HG03103 (cell line): ENCODE data around the gene HS3ST6.
"Not testable (repeated sequence)": the region's sequence is repeated elsewhere in the genome, so short reads cannot be mapped to it uniquely, and the experiment has no call there.

Experiments
- ATAC-seq: cut with Tn5 transposase; IDR thresholded peaks from one replicate; pipeline ENCODE4 v1.9.1; 2021; ENCODE audit warnings: low read depth; ENCODE audit not compliant: unreplicated experiment

HS3ST6 gene

GRCh38 chr16:1884155-1884760 is 34.0 kb downstream of the HS3ST6 start:
- ATAC-seq = no peak

- not testable (repeated sequence) for ATAC-seq
Measured at GRCh38 chr16:1881172-1881571, 37.0 kb downstream of the HS3ST6 start.

DNA sequence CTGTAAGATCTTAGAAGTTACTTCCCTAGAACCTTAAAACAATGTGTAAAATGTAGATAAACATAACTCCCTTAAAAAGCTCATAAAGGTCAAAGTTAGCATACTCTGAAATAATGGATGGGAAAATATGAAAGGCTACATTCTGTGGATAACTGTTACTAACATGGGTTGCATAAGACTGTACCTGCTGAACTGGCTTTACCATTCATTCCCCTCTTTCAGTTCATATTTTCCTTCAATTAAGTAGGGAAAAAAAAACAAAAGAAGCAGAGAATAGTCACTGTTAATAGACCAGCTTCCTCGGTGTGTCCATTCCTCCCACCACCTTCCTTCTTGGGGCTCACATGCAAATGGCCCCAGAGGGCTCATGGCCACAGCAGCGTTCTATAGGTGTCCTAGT is 38.7 kb downstream of the HS3ST6 start:
- no peak for ATAC-seq

GRCh38 chr16:1878256-1878655 is 40.0 kb downstream of the HS3ST6 start:
- no peak for ATAC-seq

DNA sequence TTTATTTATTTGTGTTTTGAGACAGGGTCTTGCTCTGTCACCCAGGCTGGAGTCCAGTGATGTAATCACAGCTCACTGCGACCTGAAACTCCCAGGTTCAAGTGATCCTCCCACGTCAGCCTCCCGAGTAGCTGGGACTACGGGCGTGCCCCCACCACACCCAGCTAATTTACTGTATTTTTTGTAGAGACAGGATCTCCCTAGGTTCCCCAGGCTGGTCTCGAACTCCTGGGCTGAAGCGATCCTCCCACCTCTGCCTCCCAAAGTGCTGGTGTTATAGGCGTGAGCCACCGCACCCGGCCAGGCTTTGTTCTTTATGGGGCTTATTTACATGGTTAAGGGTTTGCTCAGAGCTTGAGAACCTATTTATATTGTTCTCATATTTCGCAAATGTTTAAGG is 40.4 kb downstream of the HS3ST6 start:
- no peak for ATAC-seq

DNA sequence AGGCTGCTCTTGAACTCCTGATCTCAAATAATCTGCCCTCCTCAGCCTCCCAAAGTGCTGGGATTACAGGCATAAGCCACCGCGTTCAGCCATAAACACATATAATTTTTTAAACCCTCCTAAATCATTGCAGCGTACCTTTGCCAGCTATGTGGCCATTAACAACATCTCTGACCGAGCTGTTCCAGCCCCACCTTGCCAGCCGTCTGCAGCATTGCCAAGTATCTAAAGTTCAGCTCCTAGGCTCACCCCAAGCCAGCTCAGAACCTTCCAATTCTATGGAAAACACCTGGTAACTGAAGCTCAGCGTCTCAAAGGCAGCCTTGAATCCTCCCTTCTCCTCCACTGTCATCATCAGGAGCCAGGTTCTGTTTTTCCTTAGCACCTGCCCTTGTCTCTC is 41.1 kb downstream of the HS3ST6 start:
- no peak for ATAC-seq

GRCh38 chr16:1876468-1876867 is 41.7 kb downstream of the HS3ST6 start:
- ATAC-seq = no peak

- not testable (repeated sequence) for ATAC-seq
Measured at GRCh38 chr16:1876066-1876465, 42.1 kb downstream of the HS3ST6 start.

- ATAC-seq = no peak
Measured at GRCh38 chr16:1874854-1875253, 43.4 kb downstream of the HS3ST6 start.

DNA sequence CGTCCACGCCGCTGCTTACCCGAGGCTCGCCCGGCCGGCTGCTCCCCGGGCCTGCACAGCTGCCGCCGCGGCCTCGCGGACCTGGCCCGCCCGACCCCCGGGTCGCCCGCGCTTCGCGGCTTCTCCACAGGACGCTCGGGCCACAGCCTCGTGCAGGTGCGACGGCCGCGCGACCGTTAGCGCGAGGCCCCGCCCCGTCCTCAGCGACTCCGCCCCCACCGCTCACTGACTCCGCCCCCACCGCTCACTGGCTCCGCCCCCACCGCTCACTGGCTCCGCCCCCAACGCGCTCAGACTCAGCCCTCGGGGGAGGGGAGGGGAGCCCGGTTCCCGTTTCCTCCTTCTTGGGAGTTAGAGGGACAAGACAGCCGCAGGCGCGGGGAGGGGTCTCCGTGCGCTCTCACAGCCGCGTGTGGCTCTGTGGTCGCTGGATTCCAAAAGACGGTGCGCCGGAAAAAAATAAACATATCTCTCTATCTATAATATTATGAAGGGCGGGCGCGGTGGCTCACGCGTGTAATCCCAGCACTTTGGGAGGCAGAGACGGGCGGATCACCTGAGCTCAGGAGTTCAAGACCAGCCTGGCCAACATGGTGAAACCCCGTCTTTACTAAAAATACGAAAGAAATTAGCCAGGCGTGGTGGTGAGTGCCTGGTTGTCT is 46.1 kb downstream of the HS3ST6 start, which contains the start of gene MEIOB:
MEIOB (minus strand) TSS at position 191 of the 662 bp plus-strand sequence. CDS start 3,989 bp downstream, outside the sequence.
- no peak for ATAC-seq

- no peak for ATAC-seq
Measured at GRCh38 chr16:1870365-1871082, 47.7 kb downstream of the HS3ST6 start.

DNA sequence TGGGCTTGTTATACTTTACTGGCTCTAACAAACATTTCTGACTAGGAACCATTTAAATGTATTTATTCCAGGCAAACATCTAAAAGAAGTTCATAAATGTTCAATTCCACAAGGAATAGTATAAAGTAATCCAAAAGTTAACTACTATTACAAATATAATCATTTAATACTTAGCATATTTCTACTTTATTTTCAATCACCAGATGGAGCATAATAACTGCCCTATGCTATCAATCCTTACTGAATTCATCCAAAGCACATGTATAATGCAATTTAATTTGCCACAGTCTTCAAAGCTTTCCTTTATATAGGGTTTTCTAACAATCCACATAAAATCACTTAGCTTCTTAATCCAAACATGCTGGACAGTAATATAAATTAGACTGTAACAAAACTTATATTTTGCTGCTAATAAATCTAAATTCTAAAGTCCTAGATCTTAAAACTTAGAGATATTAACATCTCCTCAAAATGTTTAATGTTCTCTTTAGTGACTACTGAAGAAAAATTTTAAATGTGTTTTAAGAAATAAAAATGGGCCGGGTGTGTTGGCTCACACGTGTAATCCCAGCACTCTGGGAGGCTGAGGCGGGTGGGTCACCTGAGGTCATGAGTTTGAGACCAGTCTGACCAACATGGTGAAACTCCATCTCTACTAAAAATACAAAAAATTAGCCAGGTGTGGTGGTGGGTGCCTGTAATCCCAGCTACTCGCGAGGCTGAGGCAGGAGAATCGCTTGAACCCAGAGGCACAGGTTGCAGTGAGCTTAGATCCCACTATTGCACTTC is 52.1 kb downstream of the HS3ST6 start:
- ATAC-seq = no peak

- no peak for ATAC-seq
Measured at GRCh38 chr16:1863681-1864460, 54.3 kb downstream of the HS3ST6 start.

- ATAC-seq = no peak
Measured at GRCh38 chr16:1862394-1862793, 55.8 kb downstream of the HS3ST6 start.

- no peak for ATAC-seq
Measured at GRCh38 chr16:1861730-1862129, 56.5 kb downstream of the HS3ST6 start.
